T47D (cell line): ENCODE data around the gene MED10.

Source experiments
- DNase-seq, 2 experiments: peaks; one replicate each; pipeline versions ENCODE4 v3.0.0 to v3.0.0-alpha.2; 2011 to 2012; ENCODE audit warnings: low read depth in 1 of 2, low spot score in 1 of 2
- JUND ChIP-seq: IDR thresholded peaks from 2 replicates; pipeline ENCODE4 v1.6.1; 2012; ENCODE audit warnings: low read depth
- in situ Hi-C: cut with HindIII; loops from 2 replicates; pipeline ENCODE4 v1.10.0; 2016; ENCODE audit warnings: low sequenced_read_pairs, low pct_unique_long_range_greater_than_20kb

Gene MED10

DNA sequence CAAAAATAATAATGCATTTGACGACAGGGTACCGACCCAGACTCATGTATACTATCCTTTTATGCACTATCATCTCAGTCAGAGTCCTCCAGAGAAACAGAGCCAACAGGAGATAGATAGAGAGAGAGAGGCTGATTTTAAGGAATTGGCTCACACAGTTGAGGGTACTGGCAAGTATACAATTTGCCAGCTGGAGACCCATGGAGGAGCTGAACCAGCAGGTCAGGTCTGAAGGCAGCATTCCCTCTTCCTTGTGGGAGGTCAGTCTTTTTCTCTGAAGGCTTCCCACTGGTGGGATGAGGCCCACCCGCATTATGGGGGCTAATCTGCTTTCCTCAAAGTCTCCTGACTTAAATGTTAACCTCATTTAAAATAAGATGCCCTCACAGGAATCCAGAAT, 17.3 kb upstream of the MED10 start:
- TF ChIP-seq JUND: no peak
- in situ Hi-C loops: no loop called here
- no peak for DNase-seq

DNA sequence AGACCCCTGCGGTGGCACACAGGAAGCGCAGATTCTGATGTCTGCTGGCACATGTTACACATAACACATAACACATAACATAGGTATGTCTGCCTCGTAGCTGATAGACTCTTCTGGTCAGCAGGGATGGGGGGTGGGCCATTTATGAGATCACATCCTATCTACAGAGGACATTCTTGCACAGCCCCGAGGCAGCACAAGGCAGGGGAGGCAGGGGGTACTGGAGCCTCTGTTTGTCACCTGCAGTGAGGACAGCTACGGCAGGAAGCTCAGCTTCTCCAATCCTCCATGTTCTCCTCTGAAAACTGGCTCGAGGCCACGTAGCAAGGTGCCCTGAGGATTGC, 16.7 kb upstream of the MED10 start:
- no peak for TF ChIP-seq JUND
- in situ Hi-C loops: no loop called here
- no peak for DNase-seq

DNA sequence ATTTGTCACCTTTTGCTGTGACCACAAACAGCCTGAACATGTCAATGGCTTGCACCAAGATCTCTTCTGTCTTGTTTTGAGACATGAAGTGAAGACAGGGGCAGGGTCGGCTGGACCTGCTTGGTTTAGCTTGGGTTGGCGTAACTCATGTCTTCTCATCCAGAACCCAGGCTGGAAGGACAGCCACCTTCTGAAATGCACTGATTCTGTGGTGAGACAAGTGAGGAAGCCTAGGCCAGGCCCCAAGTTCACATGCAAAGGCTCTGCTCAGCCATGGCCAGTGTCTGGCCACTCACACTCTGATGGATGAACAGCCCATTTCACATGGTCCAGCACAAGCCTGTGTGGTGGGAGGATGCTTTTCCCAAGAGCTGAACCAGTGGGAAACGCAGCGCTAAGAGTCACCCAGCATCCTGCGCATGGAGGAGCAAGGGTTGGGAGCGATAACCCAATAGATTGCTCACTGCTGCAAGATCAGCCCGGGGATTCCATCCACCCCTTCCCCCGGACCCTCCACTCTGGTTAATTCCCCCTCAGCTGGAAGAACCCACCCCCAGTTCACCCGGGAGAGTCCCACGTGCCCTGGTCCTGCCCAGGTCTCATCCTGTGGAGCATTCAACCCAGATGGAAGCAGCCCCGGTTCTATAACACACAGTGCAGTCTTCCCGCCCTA, 16.2 kb upstream of the MED10 start:
- no peak for DNase-seq
- TF ChIP-seq JUND: no peak
- in situ Hi-C loops: no loop called here

DNA sequence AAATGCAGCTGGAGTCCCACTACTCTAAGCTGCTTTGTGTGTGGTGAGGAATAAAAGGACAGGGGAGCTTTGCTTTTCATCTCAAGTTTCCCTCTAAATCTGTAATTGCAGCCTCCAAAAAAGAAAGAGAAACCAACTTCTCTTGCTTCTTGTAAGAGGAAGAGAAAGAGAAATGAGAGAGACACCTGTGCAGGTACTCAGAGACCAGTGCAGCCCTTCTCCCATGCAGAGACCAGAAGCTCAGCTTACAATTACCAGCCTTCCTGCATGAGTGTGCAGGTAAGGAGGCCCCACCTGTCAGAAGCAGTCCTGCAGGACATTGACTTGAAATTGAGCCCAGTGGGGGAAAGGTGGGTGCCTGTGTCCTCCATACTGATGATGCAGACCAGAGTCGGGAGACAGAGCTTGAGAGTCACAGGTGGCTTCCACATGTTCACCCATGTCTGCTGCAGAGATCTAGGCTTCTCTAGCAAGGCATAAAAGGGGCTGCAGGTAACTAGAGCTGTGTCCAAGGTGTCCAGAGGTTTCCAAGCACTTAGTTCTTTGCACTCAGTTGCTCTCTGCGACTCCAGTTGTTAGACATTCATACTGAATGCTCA, 15.3 kb upstream of the MED10 start:
- TF ChIP-seq JUND: no peak
- in situ Hi-C loops: no loop called here
- no peak for DNase-seq

DNA sequence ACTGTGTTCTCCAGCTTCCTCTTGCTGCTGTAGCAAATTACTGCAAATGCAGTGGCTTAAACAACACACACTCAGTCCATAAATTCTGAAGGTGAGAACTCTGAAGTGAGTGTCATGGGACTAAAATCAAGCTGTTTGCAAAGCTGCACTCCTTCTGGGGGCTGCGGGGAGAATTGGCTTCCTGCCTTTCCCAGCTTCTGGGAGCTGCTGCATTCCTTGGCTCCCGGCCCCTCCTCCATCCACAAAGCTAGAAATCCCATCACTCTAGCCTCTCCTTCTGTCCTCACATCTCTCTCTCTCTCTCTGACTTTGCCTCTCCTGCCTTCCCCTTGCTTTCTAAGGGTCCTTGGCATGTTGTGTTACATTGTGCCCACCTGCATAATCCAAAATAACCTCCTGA, 14.2 kb upstream of the MED10 start:
- in situ Hi-C loops: no loop called here
- DNase-seq: no peak
- TF ChIP-seq JUND: no peak

DNA sequence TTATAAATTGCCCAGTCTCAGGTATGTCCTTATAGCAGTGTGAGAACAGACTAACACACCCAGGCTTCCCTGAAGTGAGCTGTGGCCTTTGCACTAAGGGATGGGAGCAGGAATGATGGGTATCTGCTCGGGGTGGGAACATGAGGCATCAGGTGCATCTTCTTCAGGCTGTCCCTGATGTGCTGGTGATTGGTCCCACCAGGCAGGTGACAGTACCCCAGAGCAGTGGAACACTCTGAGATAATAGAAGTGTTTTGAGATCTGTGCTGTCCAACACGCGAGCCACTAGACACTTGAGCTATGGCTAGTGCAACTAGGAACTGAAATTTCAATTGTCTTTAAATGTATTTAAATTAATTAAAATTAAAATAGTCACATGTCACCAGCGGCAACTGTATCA, 12.8 kb upstream of the MED10 start:
- in situ Hi-C loops: no loop called here
- DNase-seq: no peak
- no peak for TF ChIP-seq JUND

DNA sequence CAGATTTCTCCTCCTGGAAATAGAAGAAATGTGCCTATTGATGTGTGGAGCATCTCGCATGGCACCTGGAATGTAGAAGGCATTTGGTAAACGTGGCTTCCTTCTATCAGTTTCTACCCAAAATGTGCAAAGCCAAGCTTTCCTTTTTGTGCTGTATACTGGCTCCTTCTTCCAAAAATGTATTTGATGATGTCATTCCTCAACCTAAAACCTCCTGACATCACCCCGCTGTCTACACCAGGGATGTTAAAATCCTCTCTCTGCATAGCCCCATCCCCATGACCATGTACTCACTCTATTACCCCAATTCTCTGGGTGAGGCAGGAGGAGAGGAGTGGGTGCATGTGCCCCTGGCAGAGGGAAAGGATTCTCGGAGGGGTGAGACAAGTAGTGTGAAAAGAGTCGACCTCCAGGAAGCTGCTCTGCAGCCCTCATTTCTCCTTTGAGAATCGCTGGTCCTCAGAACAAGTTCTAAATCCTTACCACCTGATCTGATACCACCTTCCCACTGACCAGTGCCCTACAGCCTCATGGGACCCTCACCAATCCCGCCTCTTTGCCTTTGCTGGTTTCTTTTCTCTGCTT, 11.7 kb upstream of the MED10 start:
- in situ Hi-C loops: no loop called here

DNA sequence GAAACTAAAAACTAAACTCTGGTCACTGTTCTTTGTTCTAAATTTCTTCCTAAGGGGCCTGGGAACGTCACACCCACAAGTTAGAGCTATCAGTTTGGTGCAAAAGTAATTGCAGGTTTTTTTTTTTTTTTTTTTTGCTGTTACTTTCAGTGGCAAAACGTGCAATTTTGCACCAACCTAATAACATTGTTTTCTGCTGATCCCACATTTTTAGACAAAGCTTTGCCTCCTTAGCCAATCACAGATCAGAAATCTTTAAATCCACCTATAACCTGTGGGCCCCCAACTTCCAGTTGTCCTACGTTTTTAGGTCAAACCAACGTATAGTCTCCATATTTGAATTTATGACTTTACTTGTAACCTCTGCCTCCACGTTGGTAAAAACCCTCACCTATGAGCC, 11.1 kb upstream of the MED10 start:
- no peak for DNase-seq
- in situ Hi-C loops: no loop called here
- no peak for TF ChIP-seq JUND

More for the DNA sequence above, 11.7 kb upstream of the MED10 start:
- TF ChIP-seq JUND: no peak
- DNase-seq: no peak

DNA sequence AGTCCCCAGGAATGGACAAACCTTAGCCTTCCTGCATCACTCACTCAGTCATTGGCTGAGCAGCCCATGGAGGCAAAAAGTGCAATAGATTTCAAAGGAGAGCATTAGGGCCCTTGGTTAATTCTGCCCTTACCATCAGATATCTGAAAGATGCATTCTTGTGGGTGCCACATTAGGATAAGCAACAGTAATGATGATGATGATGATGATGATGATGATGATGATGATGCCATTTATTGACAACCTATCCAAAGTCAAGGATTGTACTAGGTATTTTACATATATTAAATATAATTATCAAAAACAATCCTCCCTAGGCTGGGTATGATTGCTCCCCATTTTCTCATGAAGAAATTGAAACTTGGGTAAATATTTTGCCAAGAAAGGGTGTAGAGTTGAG, 9.6 kb upstream of the MED10 start:
- in situ Hi-C loops: no loop called here
- DNase-seq: no peak
- TF ChIP-seq JUND: no peak

DNA sequence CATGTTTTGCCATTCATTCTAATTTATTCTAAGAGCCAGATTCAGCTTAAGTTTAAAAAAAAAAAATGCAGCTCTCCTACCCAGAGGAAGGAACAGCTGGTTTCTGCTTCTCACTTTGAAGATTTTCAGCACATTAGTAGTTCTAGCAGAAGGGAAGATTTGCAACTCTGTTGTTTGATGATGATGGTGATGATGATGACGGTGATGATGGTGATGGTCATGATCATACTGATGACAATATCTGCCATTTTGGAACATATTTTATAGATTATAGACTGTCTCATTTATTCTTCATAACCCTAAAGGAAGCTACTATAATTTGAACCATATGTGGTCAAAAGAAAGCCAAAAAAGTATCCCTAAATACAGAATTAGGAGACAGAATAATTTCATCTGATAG, 7.9 kb upstream of the MED10 start:
- no peak for DNase-seq
- no peak for TF ChIP-seq JUND
- in situ Hi-C loops: no loop called here

DNA sequence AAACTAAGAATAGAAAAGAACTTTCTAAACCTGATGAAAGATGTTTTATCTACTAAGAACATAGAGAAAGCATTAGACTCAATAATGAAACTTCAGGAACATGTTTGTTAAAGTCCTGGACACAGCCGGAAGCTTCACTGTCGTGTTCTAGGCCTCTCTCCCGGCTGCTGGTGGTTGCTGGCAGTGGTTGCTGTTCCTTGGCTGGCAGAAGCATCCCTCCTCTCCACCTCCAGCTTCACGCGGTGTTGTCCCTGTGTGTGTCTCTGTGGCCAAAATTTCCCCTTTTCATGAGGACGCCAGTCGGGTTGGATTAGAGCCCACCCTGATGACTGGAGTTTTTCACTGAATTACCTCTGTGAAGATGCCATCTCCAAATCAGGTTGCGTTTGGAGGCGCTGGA, 6.5 kb upstream of the MED10 start:
- in situ Hi-C loops: no loop called here
- TF ChIP-seq JUND: no peak
- no peak for DNase-seq

DNA sequence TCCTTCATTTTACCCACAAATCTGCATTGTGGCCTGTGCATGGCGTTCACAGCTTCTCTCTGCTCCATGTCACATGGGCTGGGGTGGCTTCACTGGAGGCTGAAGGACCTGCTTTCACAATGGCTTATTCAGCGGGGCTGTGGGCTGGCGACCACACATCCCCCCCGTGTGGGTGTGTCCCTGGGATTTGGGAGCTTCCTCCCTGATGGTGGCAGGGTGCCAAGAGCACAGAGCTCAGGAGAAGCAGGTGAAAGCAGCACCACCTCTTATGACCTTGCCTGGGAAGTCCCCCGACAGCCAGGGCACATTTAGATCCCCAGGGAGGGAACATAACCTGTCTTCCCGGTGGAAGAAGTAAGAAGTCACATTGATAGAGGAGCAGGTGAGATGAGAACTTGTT, 5.0 kb upstream of the MED10 start:
- DNase-seq: no peak
- TF ChIP-seq JUND: no peak
- in situ Hi-C loops: no loop called here

DNA sequence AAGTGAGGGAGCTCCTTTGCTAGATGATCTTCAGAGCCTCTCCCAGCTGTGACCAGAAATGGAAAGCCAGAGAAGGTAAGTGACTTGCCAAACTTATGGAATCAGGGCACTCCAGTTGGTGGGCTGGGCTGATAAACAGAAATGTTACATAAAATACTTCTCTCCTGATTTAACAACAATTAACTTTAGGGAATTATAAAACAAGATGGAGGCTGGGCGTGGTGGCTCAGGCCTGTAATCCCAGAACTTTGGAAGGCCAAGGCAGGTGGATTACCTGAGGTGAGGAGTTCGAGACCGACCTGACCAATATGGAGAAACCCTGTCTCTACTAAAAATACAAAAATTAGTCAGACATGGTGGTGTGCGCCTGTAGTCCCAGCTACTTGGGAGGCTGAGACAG, 899 bp upstream of the MED10 start:
- no peak for TF ChIP-seq JUND
- DNase-seq: no peak
- in situ Hi-C loops: no loop called here

DNA sequence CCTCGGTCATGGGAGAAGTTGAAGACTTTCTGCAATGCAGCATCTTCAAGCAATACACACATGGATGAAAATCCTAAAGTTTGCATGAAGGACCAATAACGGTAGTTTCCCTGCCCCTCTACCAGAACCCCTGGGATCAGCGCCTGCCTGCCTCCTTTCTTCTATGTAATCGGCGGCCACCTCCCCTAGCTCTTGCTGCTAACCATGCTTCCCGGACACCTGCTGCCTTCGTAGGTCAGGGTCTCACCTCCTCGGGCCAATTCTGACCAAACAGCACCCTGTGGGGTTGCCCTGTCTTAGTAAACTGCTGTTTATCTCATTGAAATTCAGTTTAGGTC, 388 bp upstream of the MED10 start:
- no peak for TF ChIP-seq JUND
- in situ Hi-C loops: no loop called here
- no peak for DNase-seq

DNA sequence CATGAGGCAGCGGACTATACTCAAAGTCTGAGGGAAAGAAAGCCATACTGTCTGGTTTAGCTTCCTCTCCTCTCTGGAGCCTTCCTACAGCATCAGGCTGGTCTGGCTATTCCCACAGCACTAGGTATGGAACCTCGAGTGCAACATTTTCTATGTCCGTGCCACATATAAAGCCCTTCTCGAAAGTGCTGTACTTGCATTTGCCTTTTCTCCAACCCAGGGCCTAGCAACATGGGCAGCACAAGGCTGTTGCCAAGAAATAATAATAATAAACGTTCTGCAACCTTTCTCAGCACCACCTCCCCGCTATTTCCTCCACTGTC, 804 bp downstream of the MED10 start:
- in situ Hi-C loops: no loop called here
- DNase-seq: no peak
- no peak for TF ChIP-seq JUND
